Measurements from ENCODE around the gene MS4A4E.
"Not testable (repeated sequence)": the region's sequence is repeated elsewhere in the genome, so short reads cannot be mapped to it uniquely, and the experiment has no call there.

The MS4A4E gene

GRCh38 chr11:60242740-60243239 lies at the start of gene MS4A4E:
Gene MS4A4E, minus strand, starts transcription at chr11:60243137. Its CDS starts 13,082 bp downstream, at chr11:60230055.
- no peak for DNase-seq (ENCODE audit: low read depth in 3 of 3, low spot score in 1 of 3)

DNA sequence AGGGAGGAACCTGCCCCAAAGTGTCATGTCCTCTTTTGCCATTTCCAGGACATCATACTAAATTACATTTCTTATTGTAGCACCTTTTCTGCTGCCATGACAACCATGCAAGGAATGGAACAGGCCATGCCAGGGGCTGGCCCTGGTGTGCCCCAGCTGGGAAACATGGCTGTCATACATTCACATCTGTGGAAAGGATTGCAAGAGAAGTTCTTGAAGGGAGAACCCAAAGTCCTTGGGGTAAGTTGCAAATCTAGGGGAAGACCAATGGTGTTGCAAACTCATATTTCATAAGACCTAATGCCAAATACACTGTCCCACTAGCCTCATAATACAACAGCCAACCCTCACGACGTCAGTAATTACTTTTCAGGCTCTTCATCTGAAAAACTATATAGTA lies 49.2 kb upstream of the MS4A4E start:
- DNase-seq (ENCODE audit: low read depth in 3 of 3, low spot score in 1 of 3) = no peak

DNA sequence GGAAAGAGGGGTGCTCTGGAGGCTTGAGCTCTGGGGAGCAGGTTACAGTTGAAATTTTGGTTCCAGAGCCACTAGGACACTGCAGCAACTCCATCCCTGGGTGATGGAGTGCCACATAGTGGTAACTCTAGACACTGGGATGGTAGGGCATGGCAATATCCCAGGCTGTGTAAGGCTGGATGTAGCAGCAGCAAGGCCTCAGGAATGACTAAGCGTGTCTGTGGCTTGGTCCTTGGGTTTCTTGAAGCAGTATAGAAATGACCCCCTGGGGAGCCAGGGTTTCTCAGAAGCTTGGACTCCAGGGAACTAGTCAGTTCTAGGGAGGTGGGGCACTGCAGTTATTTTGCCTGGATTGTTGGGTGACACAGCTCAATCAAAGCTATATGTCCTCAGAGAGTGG lies 45.6 kb upstream of the MS4A4E start:
- DNase-seq (ENCODE audit: low read depth in 3 of 3, low spot score in 1 of 3) = no peak

DNA sequence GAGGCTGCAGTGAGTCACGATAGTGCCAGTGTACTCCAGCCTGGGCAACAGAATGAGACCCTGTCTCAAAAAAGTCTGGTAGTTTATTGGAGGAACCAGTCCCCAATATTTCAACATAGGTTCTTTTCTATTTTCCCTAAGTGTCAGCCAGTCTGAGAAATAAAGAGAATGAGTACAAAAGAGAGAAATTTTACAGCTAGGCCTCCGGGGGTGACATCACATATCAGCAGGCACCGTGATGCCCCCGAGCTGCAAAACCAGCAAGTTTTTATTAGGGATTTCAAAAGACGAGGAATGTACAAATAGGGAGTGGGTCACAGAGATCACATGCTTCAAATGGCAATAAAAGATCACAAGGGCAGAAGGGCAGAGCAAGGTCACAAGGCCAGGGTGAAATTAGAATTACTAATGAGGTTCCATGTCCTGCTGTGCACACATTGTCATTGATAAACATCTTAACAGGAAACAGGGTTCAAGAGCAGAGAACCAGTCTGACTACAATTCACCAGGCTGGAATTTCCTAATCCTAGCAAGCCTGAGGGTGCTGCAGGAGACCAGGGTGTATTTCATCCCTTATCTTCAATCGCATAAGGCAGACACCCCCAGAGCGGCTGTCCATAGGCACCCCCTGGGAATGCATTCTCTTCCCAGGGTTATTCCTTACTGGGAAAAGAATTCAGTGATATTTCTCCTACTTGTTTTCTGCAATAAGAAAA lies 42.6 kb upstream of the MS4A4E start:
- DNase-seq (ENCODE audit: low read depth in 3 of 3, low spot score in 1 of 3) = not testable (repeated sequence)

- DNase-seq (ENCODE audit: low read depth in 3 of 3, low spot score in 1 of 3) = no peak
Observed at GRCh38 chr11:60282286-60282685, 39.3 kb upstream of the MS4A4E start.

- no peak for DNase-seq (ENCODE audit: low read depth in 3 of 3, low spot score in 1 of 3)
Observed at GRCh38 chr11:60281485-60281884, 38.5 kb upstream of the MS4A4E start.

DNA sequence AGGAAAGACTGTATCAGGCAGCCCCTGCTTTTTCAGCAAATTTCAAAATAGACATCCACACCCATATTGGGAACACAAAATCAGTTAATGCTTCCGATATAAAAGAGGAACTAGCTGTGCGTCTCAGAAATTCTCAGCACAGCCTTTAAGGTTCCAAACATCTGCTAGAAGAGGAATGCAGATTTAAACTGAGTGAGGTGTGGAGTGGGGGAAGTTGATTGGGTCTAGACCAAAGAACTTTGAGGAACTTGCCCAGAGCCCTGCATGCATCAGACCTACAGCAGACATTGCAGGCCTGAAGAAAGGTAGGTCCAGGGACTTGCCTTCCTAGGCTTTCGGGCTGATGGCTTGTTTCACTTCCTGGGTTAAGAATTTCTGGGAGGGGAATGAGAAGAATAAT lies 37.5 kb upstream of the MS4A4E start, which contains the start of gene MS4A4A:
Gene MS4A4A (plus strand): TSS at position 255 of the 400 bp plus-strand sequence. CDS start 10 bp downstream, at position 265.
- DNase-seq (ENCODE audit: low read depth in 3 of 3, low spot score in 1 of 3) = no peak

DNA sequence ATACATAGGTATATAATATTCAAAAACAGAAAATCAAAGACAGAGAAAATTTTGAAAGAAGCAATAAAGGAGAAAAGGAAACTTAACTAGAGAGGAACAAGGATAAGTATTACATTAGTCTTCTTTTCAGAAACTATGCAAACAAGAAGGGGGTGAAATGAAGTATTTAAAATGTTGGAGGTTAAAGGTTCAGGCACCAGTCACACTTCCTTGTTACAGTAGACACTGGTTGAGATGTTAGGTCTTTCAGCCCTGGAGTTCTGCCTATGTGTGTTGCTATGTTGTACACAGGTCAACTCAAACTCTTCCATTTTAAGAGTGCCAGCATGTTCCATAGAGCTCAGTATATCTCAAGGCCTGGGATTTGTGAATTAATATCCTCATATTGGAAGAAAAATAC lies 31.5 kb upstream of the MS4A4E start:
- no peak for DNase-seq (ENCODE audit: low read depth in 3 of 3, low spot score in 1 of 3)

- DNase-seq (ENCODE audit: low read depth in 3 of 3, low spot score in 1 of 3) = no peak
Observed at GRCh38 chr11:60265373-60266214, 22.7 kb upstream of the MS4A4E start.

DNA sequence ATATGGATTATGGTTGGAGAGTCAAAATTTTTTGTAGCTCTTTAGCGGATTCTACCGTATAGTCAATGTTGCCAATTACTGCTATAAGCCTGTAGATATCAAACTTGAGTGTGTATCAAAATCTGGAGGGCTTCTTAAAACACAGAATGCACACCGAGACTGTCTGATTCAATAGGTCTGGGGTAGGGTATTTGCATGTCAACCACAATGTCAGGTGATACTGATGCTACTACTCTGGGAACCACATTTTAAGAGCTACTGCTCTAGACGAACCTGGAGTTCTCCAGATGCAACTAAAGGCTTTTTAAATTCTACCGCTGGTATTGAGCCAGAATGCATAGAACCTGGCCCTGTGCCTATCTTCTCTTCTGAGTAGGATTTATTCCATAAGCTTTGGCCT lies 21.7 kb upstream of the MS4A4E start:
- DNase-seq (ENCODE audit: low read depth in 3 of 3, low spot score in 1 of 3) = no peak

DNA sequence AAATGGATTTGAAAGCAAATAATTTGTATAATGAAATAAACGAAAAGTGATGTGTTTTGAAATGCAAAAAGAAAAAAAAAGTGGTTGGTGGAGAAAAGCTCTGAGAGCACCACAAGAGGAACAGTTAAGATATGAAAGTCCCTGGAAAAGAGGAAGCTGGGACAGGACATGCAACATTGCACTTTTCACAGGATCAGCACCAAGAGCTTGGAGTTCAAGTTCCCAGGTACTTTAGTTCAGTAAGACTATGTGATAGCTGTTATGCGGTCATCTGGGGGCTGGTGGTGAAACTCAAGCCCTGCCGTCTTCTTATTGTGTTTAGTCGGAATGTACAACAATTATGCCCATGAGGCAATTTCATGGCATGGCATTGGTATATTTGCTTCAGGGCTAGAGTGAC lies 20.5 kb upstream of the MS4A4E start:
- DNase-seq (ENCODE audit: low read depth in 3 of 3, low spot score in 1 of 3) = no peak

- DNase-seq (ENCODE audit: low read depth in 3 of 3, low spot score in 1 of 3) = no peak
Observed at GRCh38 chr11:60261014-60261413, 18.1 kb upstream of the MS4A4E start.

DNA sequence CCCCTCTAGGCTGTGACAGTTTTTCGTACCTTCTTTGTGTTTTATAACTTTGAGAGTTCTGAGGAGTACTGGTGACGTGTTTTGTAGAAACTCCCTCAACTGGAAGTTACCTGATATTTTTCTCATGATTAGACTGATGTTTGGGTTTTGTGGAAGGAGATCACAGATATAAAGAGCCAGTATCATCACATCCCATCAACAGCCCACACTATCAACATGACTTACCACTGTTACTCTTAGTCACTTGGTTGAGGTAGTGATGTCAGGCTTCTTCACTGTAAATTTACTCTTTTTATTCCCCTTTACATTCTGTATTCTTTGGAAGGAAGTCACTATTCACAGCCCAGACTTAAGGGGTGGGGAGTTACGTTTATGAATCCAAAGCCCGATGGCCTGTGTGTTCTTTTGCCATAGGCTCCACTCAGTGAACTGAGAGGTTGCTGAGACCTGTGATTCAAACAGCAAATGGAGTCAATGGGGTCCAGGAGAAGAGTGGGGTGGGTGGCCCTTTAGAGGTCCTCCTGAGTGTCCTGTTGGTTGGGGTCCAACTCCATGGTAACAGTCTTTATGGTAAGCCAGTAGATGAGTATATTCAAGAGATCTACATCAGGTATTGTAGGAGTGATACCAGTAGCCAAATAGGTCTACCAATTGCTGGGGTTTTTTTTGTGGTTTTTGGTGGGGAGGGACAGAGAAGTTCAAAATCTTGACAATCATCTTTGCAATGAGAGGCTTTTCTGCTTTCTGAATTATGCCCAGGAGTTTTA lies 15.2 kb upstream of the MS4A4E start:
- DNase-seq (ENCODE audit: low read depth in 3 of 3, low spot score in 1 of 3) = no peak

DNA sequence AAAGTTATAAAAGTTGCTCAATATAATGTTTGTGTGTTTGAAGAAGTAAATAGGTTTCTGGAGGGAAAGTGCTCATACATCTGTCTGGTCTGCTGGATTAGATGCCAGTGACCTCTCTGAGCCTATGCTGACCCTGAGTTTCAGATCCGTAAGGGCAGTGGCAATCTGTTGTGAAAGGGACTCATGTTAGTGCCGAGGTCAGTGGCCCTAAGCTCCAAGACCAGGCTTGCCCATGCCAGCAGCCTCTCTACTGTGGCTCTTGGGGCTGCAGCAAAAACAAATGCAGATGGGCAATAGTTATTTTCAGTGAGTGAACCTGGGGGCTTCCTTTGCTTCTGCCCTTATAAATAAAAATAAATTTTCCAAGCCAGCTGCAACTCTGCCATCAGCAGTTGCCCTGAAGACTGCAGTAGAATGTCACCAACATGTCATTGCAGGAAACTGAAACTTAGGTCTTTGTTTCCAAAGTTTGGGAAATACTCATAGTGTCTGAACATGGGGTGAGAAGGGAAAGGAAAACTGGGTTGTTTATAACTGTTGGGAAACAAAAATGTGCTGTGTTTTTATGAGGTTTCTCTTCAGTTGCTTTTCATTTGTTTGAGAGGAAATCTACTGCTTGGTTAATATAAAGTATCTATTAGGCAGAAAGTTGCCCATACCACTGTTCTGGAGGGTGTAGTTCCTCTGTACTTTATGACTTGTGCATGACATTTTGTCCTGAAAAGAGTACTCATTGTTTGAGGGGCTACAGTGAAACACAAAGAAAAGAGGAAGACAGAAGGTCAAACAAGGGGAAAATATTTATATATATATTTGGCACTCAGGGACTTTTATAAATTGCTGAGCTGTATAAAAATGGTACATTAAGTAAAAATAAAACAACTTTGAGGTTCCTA lies 9.5 kb upstream of the MS4A4E start:
- no peak for DNase-seq (ENCODE audit: low read depth in 3 of 3, low spot score in 1 of 3)

DNA sequence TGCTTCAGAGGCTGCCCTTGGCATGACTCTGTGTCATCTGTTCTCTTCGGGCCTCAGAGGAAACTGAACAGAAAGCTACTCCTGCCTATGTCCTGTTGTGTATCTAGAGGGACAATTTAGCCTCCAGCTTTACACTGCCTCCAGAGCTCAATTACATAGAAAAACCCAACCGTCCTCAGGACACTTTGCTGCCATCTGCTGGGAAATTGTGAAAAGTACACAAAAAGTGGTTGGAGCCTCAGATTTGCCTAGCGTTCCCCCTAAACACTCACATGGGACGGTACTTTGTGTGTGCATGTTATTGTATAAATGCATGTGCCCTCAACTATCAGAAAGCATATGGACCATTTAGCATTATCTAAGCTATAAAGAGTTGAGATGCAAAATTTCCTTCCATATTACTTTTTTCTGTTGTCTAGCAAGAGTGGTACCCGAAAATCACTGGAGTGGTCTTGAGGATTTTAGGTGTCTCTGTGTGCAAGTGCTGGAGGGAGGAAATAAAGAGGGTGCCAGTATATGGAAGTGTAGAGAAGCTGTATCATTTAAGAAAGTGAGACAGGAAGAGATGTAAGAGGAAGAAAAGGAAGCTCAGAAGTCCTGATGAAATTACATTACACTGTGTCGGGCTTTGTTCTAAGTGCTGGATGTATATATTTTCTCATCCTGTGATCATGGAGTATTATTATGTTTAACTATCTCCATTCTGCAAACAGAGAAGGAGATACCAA lies 8.7 kb upstream of the MS4A4E start:
- DNase-seq (ENCODE audit: low read depth in 3 of 3, low spot score in 1 of 3) = no peak

GRCh38 chr11:60241786-60242185 lies 1.2 kb downstream of the MS4A4E start:
- no peak for DNase-seq (ENCODE audit: low read depth in 3 of 3, low spot score in 1 of 3)

GRCh38 chr11:60240662-60241061 lies 2.3 kb downstream of the MS4A4E start:
- no peak for DNase-seq (ENCODE audit: low read depth in 3 of 3, low spot score in 1 of 3)

GRCh38 chr11:60235321-60235720 lies 7.6 kb downstream of the MS4A4E start:
- no peak for DNase-seq (ENCODE audit: low read depth in 3 of 3, low spot score in 1 of 3)

DNA sequence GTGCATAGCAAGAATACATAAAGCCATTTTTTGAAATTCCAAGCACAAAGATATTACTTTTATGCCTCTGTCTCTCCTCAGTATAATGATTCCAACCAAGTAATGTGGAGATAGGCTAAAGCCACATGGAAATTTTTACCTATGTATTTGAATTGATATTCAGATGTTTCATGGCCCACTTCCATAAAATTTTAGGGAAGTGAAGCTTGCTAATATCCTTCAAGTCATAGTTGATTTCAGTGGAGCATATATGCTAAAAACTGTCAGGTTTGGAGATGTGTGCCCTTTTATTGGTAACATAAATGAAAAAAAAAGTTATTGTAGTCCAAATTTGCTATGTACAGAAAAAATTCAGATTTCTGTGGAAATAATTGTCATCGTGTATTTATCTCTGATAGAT lies 12.3 kb downstream of the MS4A4E start:
- DNase-seq (ENCODE audit: low read depth in 3 of 3, low spot score in 1 of 3) = no peak

GRCh38 chr11:60222141-60222540 lies 20.8 kb downstream of the MS4A4E start:
- no peak for DNase-seq (ENCODE audit: low read depth in 3 of 3, low spot score in 1 of 3)
